ENCODE measurements around the gene ETFA. TPM values are rescaled to one million over a fixed set of nuclear protein-coding genes. Genes with fewer than 3 reads are reported as not detected.
"Not testable (repeated sequence)": the region's sequence is repeated elsewhere in the genome, so short reads cannot be mapped to it uniquely, and the experiment has no call there.

The ETFA gene
- total RNA-seq, 4 donors from 2014 or later = 89.9 to 144 (median 114) TPM

GRCh38 chr15:76270876-76271275 is 40.4 kb downstream of the ETFA start:
- DNase-seq (ENCODE audit: low spot score) (no peak), ATAC-seq (ENCODE audit: low FRiP score) (no peak)
- no peak for TF ChIP-seq CTCF (IDR thresholded peaks at IDR 0.05)

GRCh38 chr15:76267077-76267476 is 44.2 kb downstream of the ETFA start:
- no peak for DNase-seq (ENCODE audit: low spot score)
- no peak for ATAC-seq (ENCODE audit: low FRiP score)
- no peak for TF ChIP-seq CTCF (IDR thresholded peaks at IDR 0.05)

- not testable (repeated sequence) for ATAC-seq (ENCODE audit: low FRiP score); DNase-seq (ENCODE audit: low spot score)
Measured at GRCh38 chr15:76265769-76266168, 45.5 kb downstream of the ETFA start.

- no peak for DNase-seq (ENCODE audit: low spot score)
- no peak for TF ChIP-seq CTCF (IDR thresholded peaks at IDR 0.05)
- no peak for ATAC-seq (ENCODE audit: low FRiP score)
Measured at GRCh38 chr15:76260246-76260938, 50.9 kb downstream of the ETFA start.

- ATAC-seq (ENCODE audit: low FRiP score) (no peak), DNase-seq (ENCODE audit: low spot score) (no peak)
- TF ChIP-seq CTCF (IDR thresholded peaks at IDR 0.05) = no peak
Measured at GRCh38 chr15:76259392-76259791, 51.9 kb downstream of the ETFA start.

- ATAC-seq (ENCODE audit: low FRiP score) (no peak), DNase-seq (ENCODE audit: low spot score) (no peak)
- TF ChIP-seq CTCF (IDR thresholded peaks at IDR 0.05) = no peak
Measured at GRCh38 chr15:76258460-76258859, 52.8 kb downstream of the ETFA start.

- ATAC-seq (ENCODE audit: low FRiP score) (no peak), DNase-seq (ENCODE audit: low spot score) (no peak)
- TF ChIP-seq CTCF (IDR thresholded peaks at IDR 0.05) = no peak
Measured at GRCh38 chr15:76253691-76254473, 57.4 kb downstream of the ETFA start.
